ENCODE data around the gene PLA2G12B. TPM values are rescaled to one million over a fixed set of nuclear protein-coding genes. Genes with fewer than 3 reads are reported as not detected.

The PLA2G12B gene
- total RNA-seq, 1 donor from 2014 or later: not detected

DNA sequence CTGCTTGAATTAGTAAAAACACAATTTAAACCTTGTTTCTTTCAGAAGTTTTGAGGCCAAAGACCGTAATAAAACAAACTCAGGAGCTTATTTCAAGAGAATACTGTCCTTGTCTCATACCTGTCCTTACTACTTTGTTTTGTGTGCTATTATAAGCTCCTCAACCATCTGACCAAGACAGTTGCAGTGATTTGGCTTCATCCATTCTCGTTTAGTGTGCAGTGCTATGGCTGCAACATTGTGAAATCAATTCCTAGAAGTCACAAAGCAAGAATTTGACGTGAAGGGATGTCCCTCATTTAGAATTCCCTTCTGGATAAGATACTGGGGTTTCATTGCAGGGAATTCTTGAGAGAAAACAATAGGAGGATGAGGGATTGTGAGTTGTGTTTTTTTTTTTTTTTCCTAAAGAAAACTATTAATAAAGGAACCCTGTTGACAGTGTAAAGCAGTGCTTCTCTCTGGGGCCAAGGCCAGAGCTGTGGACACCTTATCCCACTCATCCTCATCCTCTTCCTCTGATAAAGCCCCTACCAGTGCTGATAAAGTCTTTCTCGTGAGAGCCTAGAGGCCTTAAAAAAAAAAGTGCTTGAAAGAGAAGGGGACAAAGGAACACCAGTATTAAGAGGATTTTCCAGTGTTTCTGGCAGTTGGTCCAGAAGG, 61.3 kb downstream of the PLA2G12B start, which contains the start of gene OIT3:
Gene OIT3, plus strand, starts transcription at position 604 of the 663 bp plus-strand sequence. CDS start 60 bp downstream, outside the sequence.
- TF ChIP-seq, protein P1, sequence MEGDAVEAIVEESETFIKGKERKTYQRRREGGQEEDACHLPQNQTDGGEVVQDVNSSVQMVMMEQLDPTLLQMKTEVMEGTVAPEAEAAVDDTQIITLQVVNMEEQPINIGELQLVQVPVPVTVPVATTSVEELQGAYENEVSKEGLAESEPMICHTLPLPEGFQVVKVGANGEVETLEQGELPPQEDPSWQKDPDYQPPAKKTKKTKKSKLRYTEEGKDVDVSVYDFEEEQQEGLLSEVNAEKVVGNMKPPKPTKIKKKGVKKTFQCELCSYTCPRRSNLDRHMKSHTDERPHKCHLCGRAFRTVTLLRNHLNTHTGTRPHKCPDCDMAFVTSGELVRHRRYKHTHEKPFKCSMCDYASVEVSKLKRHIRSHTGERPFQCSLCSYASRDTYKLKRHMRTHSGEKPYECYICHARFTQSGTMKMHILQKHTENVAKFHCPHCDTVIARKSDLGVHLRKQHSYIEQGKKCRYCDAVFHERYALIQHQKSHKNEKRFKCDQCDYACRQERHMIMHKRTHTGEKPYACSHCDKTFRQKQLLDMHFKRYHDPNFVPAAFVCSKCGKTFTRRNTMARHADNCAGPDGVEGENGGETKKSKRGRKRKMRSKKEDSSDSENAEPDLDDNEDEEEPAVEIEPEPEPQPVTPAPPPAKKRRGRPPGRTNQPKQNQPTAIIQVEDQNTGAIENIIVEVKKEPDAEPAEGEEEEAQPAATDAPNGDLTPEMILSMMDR (IDR thresholded peaks at IDR 0.05; ENCODE audit: insufficient read depth, low read length, severe bottlenecking): no peak
- Histone ChIP-seq H3K27me3 (ENCODE audit: control insufficient read depth, insufficient read depth, low read length) (no peaks in the 10 kb centered on the region), H3K4me3 (ENCODE audit: low read depth, low read length) (no peak within 1 kb of the TSS), H3K36me3 (ENCODE audit: control insufficient read depth, insufficient read depth, low read length) (no peaks in the 10 kb centered on the region)
- FAIRE-seq (no peak), DNase-seq (ENCODE audit: low read depth) (no peak)

DNA sequence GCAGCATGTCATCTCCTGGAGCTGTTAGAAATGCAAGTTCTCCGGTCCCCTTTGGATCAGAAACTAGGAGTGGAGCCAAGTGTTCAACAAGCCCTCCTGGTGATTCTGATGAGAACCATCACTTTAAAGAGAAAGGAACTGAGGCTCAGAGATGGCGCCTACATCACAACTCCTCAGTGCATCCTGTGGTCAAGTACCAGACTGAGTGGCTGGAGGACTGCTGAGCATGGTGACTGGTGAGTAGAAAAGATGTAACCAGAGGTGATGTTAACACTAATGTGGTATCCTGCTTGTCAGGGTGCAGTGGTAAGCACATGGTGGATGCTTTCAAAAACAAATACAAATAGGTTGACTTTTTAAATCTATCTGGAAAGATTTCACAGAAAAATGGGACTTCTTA, 64.5 kb downstream of the PLA2G12B start:
- H3K4me3 ChIP-seq (ENCODE audit: low read depth, low read length): no peak overlapping the region
- H3K27me3 ChIP-seq (ENCODE audit: control insufficient read depth, insufficient read depth, low read length): no peaks in the 10 kb centered on the region
- DNase-seq (ENCODE audit: low read depth): no peak
- no peak for FAIRE-seq
- peaks cover 2% of the 10 kb centered on the region for H3K36me3 ChIP-seq (ENCODE audit: control insufficient read depth, insufficient read depth, low read length)
- TF ChIP-seq, protein P1 (IDR thresholded peaks at IDR 0.05; ENCODE audit: insufficient read depth, low read length, severe bottlenecking): no peak

DNA sequence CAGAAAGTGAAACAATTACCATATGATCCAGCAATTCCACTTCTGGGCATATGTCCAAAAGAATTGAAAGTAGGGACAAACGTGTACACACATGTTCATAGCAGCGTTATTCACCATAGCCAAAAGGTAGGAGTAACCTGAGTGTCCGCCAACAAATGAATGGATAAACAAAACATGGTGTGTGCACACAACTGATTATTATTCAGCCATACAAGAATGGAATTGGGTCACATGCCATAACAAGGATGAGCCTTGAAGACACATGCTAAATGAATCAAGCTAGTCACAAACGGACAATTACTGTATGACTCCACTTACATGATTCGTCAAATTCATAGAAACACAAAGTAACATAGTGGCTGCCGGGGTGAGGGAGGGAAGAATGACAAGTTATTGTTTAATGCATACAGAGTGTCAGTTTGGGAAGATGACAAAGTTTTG, 65.2 kb downstream of the PLA2G12B start:
- H3K27me3 ChIP-seq (ENCODE audit: control insufficient read depth, insufficient read depth, low read length): no peaks in the 10 kb centered on the region
- no peak overlapping the region for H3K4me3 ChIP-seq (ENCODE audit: low read depth, low read length)
- DNase-seq (ENCODE audit: low read depth) (peak; percentile 100), FAIRE-seq (peak; percentile 98)
- peaks cover 2% of the 10 kb centered on the region for H3K36me3 ChIP-seq (ENCODE audit: control insufficient read depth, insufficient read depth, low read length)
- TF ChIP-seq, protein P1 (IDR thresholded peaks at IDR 0.05; ENCODE audit: insufficient read depth, low read length, severe bottlenecking): no peak

DNA sequence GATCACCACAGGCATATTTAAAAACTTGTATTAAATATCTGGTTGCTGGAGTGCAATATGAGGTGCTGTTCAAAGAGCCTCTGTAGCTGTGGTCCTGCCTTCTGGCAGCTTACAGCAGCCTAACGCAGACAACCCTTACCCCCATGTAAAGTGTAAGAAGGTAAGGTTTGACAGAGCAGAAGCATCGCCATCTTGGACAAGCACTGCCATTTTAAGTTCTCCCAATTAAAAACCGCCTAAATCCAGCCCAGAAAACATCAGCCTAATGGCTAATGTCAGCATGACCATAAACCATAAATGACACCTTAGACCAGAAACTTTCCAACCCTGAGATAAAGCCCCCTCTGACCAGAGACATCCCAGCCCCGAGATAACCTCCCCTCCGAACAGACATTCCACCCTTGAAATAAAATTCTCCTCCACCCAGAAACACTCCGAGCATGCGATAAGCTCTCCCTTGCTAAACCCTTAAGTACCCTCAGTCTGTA, 66.4 kb downstream of the PLA2G12B start:
- TF ChIP-seq, protein P1 (IDR thresholded peaks at IDR 0.05; ENCODE audit: insufficient read depth, low read length, severe bottlenecking): no peak
- FAIRE-seq (no peak), DNase-seq (ENCODE audit: low read depth) (no peak)
- H3K27me3 ChIP-seq (ENCODE audit: control insufficient read depth, insufficient read depth, low read length): no peaks in the 10 kb centered on the region
- no peak overlapping the region for H3K4me3 ChIP-seq (ENCODE audit: low read depth, low read length)
- peaks cover 2% of the 10 kb centered on the region for H3K36me3 ChIP-seq (ENCODE audit: control insufficient read depth, insufficient read depth, low read length)

DNA sequence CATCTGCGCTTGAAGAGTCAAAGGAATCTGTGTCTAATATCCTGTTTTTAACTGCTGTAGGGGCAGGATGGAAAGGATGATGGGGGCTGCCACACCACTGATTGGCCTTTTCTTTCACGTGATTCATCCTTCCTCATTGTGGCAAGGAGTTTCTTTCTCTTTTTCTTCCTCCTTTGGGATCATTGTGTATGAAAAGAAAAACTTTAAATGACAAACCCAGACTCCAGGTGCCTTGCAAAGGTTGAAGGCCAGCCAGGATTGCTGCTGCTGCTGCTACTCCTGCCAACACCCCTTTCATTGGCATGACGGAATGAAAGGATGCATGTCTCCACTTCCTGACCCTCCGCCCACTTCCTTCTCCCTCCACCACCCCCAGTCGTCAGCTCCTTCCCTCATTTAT, 67.6 kb downstream of the PLA2G12B start:
- DNase-seq (ENCODE audit: low read depth) (peak; percentile 35), FAIRE-seq (no peak)
- H3K36me3 ChIP-seq (ENCODE audit: control insufficient read depth, insufficient read depth, low read length): peaks cover 2% of the 10 kb centered on the region
- H3K27me3 ChIP-seq (ENCODE audit: control insufficient read depth, insufficient read depth, low read length): no peaks in the 10 kb centered on the region
- H3K4me3 ChIP-seq (ENCODE audit: low read depth, low read length): no peak overlapping the region
- TF ChIP-seq, protein P1 (IDR thresholded peaks at IDR 0.05; ENCODE audit: insufficient read depth, low read length, severe bottlenecking): no peak

All from bronchial epithelial cell (primary cell).